HG03558 (cell line): Measurements from ENCODE around the gene RP2.

Experiments
- ATAC-seq: cut with Tn5 transposase; IDR thresholded peaks from one replicate; pipeline ENCODE4 v1.9.1; 2021; ENCODE audit warnings: moderate number of reproducible peaks; ENCODE audit not compliant: unreplicated experiment; ENCODE audit errors: extremely low read depth

The RP2 gene

GRCh38 chrX:46836701-46837557 is at the start of gene RP2:
Gene RP2 (plus strand): TSS chrX:46837043. CDS start chrX:46837101, 58 bp downstream.
- ATAC-seq = peak; percentile 80

GRCh38 chrX:46788902-46789301 is 47.9 kb upstream of the RP2 start:
- no peak for ATAC-seq

GRCh38 chrX:46791927-46792809 is 44.7 kb upstream of the RP2 start:
- ATAC-seq = no peak

- ATAC-seq = no peak
Observed at GRCh38 chrX:46792810-46793188, 44.0 kb upstream of the RP2 start.

GRCh38 chrX:46793386-46794143 is 43.3 kb upstream of the RP2 start:
- no peak for ATAC-seq

GRCh38 chrX:46796574-46797191 is 40.2 kb upstream of the RP2 start:
- ATAC-seq = no peak

GRCh38 chrX:46803140-46803539 is 33.7 kb upstream of the RP2 start:
- no peak for ATAC-seq

GRCh38 chrX:46805270-46805669 is 31.6 kb upstream of the RP2 start:
- no peak for ATAC-seq

- no peak for ATAC-seq
Observed at GRCh38 chrX:46811121-46811520, 25.7 kb upstream of the RP2 start.

- ATAC-seq = no peak
Observed at GRCh38 chrX:46812445-46812844, 24.4 kb upstream of the RP2 start.

GRCh38 chrX:46814966-46815365 is 21.9 kb upstream of the RP2 start:
- ATAC-seq = no peak

GRCh38 chrX:46819136-46819535 is 17.7 kb upstream of the RP2 start:
- ATAC-seq = no peak

- no peak for ATAC-seq
Observed at GRCh38 chrX:46820391-46821100, 16.3 kb upstream of the RP2 start.

GRCh38 chrX:46823481-46823880 is 13.4 kb upstream of the RP2 start:
- no peak for ATAC-seq

- no peak for ATAC-seq
Observed at GRCh38 chrX:46831765-46832327, 5.0 kb upstream of the RP2 start.

GRCh38 chrX:46837558-46838485 is 979 bp downstream of the RP2 start:
- no peak for ATAC-seq

- no peak for ATAC-seq
Observed at GRCh38 chrX:46838486-46838870, 1.6 kb downstream of the RP2 start.

GRCh38 chrX:46838974-46839480 is 2.2 kb downstream of the RP2 start:
- ATAC-seq = no peak
